ELR (cell line): ENCODE measurements around the gene NUDCD3.
A peak's percentile ranks its signal among the peaks of the same experiment; 100 is the strongest.

Experiments used
- DNase-seq: peaks from one replicate; pipeline ENCODE4 v3.0.0-alpha.2; 2015; ENCODE audit warnings: low read depth

NUDCD3 gene

DNA sequence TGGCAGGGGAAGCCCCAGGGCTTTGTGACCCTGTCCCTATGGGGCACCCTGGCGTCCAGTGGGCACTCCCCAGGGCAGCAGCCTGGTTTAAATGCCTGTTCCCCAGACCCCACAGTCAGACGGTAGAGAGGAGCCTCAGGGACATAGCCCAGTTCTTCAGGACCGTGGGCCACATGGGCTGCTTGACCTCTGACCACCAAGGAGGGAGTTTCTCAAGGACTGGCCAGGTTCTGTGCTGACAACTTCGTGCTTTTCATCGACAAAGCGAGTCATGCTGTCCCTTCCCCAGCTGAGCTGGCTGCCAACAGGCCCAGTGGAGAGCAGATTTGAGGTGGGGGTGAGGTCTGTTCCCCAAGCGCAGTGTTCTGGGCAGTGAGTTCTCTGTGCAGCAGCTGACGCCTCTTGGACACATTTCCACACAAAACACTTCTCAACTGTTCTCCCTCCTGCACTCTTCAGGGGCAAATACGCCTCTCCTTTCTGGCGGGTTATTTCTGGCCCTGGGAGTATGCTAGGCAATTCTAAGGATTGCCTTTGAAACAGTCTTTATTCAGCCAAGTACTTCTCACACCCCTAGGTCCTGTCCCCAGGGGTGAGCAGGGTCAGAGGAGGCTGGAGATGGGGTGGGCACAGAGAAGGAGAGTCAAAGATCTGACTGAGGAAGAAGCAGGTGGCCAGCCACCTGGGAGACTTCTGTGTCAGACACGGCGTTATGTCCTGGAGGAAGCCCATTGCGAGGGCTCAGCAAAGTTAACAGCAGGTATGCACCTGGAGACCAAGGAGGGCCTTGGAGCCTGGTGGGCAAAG, 107.8 kb downstream of the NUDCD3 start:
- peak; percentile 59 for DNase-seq

DNA sequence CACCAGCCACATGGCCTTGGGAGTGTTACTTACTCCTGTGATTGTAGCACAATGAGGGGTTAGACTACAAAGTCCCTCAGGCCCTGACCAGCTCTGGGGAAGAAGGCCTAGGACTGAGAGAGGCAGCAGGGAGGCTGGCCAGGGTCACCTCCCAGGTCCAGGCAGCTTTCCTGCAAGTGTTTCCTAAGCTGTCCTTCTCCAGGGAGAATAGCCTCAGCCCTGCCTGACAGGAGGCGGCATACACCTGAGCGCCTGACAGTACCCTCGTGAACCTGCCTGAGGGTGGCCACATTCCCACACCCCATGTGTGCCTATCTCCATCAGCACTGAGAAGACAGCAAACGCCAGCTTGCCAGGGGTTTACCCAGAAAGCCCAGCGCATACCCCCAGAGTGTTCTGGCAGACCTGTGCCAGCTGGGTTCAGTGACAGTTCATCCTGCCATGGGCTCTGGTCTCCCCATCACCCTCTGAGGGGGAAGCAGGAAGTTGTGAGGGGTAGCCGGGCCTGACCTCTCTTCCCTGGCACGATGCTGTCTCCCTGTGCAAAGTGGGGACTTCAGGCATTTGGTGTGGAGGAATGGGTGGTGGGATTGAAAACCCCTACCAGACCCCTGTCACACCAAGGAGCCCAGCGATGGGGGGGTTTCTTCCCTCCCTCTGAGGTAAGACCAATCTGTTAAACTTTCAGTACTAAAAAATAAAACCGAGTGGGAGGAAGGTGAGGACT, 108.8 kb downstream of the NUDCD3 start:
- no peak for DNase-seq

- peak; percentile 75 for DNase-seq
These were observed 109.5 kb downstream of the NUDCD3 start for GRCh38 chr7:44380831-44381493.

GRCh38 chr7:44380189-44380830, 110.1 kb downstream of the NUDCD3 start:
- DNase-seq, result no peak

DNA sequence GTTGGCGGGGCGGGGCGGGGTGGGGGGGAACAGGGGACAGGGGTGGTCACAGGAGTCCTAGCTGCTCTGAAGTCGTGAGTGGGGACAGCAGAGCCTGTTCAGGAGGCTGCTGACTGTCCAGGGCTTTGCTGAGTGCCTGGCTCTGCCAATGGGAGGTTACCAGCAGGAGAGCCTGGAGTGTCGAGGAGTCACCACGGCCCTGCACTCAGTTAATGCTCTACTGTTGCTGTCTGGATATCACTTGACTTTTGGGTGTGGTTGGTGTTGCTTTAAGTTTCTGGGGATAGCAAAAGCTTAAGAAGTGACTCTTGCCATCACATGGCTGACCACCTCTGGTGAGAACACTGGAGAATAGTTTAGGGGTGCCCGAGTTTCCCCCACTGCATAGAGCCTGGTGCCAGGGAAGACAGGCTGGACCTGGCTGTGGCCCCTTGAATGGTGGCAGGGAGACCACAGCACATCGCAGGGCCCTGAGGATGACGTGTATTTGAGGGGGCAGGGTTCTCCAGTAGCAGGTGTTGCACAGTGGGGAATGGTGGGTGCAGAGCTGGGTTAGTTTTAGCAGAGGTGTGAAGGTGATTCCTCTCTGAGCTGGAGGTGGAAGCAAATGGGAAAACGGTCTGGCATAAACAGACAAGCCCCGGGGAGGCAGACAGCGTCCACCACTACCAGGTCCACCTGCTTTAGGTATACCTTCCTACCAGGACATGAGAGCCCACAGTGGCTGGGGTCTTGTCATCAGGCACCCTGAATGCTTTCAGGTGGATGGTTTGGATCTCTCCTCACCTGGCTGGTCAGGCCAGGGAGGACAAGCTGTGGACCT, 110.9 kb downstream of the NUDCD3 start:
- DNase-seq, result peak; percentile 81

GRCh38 chr7:44378744-44379143, 111.7 kb downstream of the NUDCD3 start:
- DNase-seq, result peak; percentile 99

- no peak for DNase-seq
These were observed 112.6 kb downstream of the NUDCD3 start for GRCh38 chr7:44377681-44378421.

- no peak for DNase-seq
These were observed 113.4 kb downstream of the NUDCD3 start for GRCh38 chr7:44377134-44377463.

DNA sequence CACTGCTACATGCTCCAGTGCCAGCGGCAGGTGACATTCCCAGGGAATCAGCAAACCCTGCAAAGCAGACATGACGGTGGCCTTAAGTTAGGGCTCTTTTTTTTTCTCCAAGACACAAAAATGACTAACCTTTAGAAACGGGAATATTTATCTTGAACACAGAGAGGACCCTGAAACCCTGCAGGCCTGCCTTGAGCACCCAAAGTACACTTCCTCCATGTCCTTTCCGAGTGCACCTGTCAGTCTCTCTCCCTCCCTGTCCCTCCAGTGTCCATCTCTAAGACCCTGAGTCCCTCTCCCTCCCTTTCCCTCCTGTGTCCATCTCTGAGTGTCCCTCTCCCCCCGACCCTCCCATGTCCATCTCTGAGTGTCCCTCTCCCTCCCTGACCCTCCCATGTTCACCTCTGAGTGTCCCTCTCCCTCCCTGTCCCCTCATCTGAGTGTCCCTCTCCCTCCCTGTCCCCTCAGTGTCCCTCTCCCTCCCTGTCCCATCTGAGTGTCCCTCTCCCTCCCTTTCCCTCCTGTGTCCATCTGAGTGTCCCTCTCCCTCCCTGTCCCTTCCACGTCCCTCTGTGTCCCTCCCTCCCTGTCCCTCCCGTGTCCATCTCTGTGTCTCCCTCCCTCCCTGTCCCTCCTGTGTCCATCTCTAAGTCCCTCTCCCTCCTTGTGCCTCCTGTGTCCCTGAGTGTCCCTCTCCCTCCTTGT, 113.9 kb downstream of the NUDCD3 start:
- no peak for DNase-seq

DNA sequence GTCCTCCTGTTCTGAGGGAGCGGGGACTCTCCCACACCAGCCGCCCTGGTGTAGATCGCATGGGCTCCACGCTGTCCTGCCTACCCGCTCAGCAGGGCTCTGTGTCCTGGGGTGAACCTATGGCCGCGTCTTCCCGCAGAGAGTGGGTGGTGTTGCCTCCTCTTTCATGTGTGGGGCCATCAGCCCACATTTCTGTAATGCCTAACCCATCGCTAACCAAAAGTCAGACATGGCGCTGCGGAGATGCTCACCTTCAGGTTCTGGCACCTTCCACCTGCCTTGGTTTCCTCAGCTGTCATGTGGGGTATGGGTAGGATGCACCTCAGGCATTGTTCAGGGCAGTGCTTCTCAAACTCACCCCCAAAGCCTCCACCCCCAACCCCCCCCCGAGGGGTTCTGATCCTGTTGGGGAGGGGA, 114.5 kb downstream of the NUDCD3 start:
- DNase-seq, result no peak

DNA sequence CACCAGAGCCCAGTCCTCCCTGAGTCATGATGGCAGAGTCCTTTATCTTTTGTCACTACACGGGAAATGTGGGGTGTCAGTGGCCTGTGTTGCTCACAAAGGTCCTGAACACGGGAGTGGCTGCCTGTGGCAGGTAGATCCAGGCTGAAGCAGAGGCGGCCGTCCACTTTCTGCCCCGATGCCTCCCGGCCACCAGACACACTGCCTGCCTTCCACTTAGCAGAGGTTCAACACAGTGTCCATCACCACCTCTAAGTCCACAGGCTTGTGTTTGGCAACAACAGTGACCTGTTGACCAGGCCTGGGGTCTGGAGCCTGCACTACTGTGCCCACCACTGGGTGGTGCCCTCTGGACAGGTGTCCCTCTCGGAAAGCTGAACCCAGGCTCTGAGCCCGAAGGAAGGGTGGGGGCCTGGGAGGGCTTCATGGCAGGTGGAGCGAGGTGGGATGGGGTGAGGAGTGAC, 115.2 kb downstream of the NUDCD3 start:
- no peak for DNase-seq

GRCh38 chr7:44374007-44374763, 116.3 kb downstream of the NUDCD3 start:
- no peak for DNase-seq

DNA sequence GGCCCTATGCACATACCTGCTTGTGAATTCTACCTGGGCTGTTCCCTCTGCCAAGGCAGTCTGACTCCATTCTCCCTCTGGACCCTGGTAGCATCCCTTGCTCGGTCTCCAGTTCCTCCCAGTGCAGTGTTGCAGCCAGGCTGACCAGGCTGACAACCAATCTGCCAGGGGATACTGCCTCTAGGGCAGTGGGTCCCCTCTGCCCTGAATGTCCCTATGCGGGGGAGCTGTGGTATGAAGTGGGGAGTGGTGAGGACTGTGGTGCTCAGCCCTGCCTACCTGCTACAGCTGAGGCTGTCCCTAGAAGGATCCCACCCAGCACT, 117.1 kb downstream of the NUDCD3 start:
- DNase-seq, result no peak

GRCh38 chr7:44372560-44373417, 117.7 kb downstream of the NUDCD3 start:
- peak; percentile 63 for DNase-seq

DNA sequence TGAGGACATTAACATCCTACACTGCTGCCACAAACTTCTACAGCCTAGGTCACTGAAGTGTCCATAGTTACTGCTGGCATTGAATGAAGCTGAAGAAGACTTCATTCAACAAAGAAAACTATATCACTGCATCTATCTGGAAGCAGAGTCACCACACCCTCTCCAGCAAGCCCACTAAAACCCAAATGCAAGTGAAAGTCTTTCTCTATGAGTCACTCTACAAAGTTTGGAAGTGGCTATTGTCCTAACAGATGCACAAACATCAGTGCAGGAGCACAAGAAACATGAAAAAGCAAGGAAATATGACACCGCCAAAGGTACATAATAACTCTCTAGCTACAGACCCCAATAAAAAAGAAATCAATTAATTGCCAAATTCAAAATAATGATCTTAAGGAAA, 121.6 kb downstream of the NUDCD3 start:
- DNase-seq, result peak; percentile 74

- DNase-seq, result no peak
These were observed 122.0 kb downstream of the NUDCD3 start for GRCh38 chr7:44368455-44368854.

GRCh38 chr7:44367475-44368043, 122.9 kb downstream of the NUDCD3 start:
- no peak for DNase-seq

- no peak for DNase-seq
These were observed 123.5 kb downstream of the NUDCD3 start for GRCh38 chr7:44366986-44367385.
